ENCODE results near the gene PRKCD. TPM values are rescaled to one million over a fixed set of nuclear protein-coding genes. Genes with fewer than 3 reads are reported as not detected.

Gene PRKCD
- total and polyA plus RNA-seq, 9 of the 15 experiments (the other 6 are each of a cell fraction or from before 2014, with no cell fraction given), result 2.5 to 19.5 (median 6.1) TPM

GRCh38 chr3:53231532-53232511 lies 70.8 kb downstream of the PRKCD start (continued):
- no peak for TF ChIP-seq ZNF280B (CRISPR knock-in tag; IDR thresholded peaks at IDR 0.05)
- TF ChIP-seq AFF4 (CRISPR knock-in tag; IDR thresholded peaks at IDR 0.05), result no peak
- TF ChIP-seq ZNF124 (CRISPR knock-in tag; IDR thresholded peaks at IDR 0.05), result no peak
- TF ChIP-seq CC2D1A (IDR thresholded peaks at IDR 0.05), result no peak
